Esophagus squamous epithelium (tissue), 5 donors: ENCODE data around the gene ELMO2. TPM values are rescaled to one million over a fixed set of nuclear protein-coding genes. Genes with fewer than 3 reads are reported as not detected.

ENCODE experiments used
- DNase-seq: peaks from one replicate; lab custom pipeline; 2025; lab: John Stamatoyannopoulos, UW
- H3K27ac ChIP-seq, 4 donors: fragments of 200-600 bp; sonication (generic); one replicate each; pipeline ENCODE4 v1.5.1; 2016 to 2019; ENCODE audit warnings: mild to moderate bottlenecking in 1 of 4
- H3K27me3 ChIP-seq, 4 donors: fragments of 200-600 bp; sonication (generic); 1 replicate in 3 of 4; 2 replicates in 1 of 4; pipeline versions ENCODE4 v1.5.1 to v1.6.0; 2017 to 2021; ENCODE audit warnings: antibody characterized with exemption in 1 of 4
- H3K36me3 ChIP-seq, 3 donors: fragments of 200-600 bp; sonication (generic); one replicate each; pipeline ENCODE4 v1.5.1; 2016 to 2019
- H3K4me1 ChIP-seq, 3 donors: fragments of 200-600 bp; sonication (generic); one replicate each; pipeline ENCODE4 v1.5.1; 2017 to 2019
- H3K4me3 ChIP-seq, 4 donors: fragments of 200-600 bp; sonication (generic); 1 replicate in 3 of 4; 2 replicates in 1 of 4; pipeline ENCODE4 v1.5.1; 2016 to 2019; ENCODE audit warnings: mild to moderate bottlenecking in 2 of 4, moderate library complexity in 1 of 4
- H3K9me3 ChIP-seq, 3 donors: fragments of 200-600 bp; sonication (generic); one replicate each; pipeline ENCODE4 v1.5.1; 2016 to 2019
- POLR2A ChIP-seq, 4 donors: fragments of 450-650 bp; IDR thresholded peaks; one replicate each; pipeline ENCODE4 v1.6.1; 2017; ENCODE audit warnings: antibody characterized with exemption in 4 of 4, mild to moderate bottlenecking in 4 of 4, moderate library complexity in 3 of 4
- WGBS, 2 donors: methylation state at CpG; one replicate each; pipeline ENCODE4 v1.1.5; 2018; 5-methylcytosine and 5-hydroxymethylcytosine counted together
- intact Hi-C: fragments of 100-400 bp; cut with DNase I; formaldehyde crosslinking; loops from one replicate; pipeline ENCODE4 v1.15.0; 2022
- total RNA-seq, 4 donors: library from RNA; depleted of rRNA; stranded (reverse); fragments of >200 nt; gene quantifications; one replicate each; pipeline ENCODE4 v1.1.0, GENCODE V29; 2016
- TF ChIP-seq, protein P1 (sequence below), 6 experiments: fragments of 450-650 bp in 4 of 6; fragments of 200-600 bp in 2 of 6; sonication (generic) in 2 of 6; IDR thresholded peaks; one replicate each; pipeline ENCODE4 v1.5.1; 2016 to 2019; ENCODE audit warnings: antibody characterized with exemption in 6 of 6, mild to moderate bottlenecking in 4 of 6, moderate library complexity in 4 of 6
- donor health status: DM: yes; HTN: yes; CAD: no.

ELMO2 gene
- total RNA-seq, 4 donors from 2014 or later: 27.5 to 38.0 (median 37.0) TPM

DNA sequence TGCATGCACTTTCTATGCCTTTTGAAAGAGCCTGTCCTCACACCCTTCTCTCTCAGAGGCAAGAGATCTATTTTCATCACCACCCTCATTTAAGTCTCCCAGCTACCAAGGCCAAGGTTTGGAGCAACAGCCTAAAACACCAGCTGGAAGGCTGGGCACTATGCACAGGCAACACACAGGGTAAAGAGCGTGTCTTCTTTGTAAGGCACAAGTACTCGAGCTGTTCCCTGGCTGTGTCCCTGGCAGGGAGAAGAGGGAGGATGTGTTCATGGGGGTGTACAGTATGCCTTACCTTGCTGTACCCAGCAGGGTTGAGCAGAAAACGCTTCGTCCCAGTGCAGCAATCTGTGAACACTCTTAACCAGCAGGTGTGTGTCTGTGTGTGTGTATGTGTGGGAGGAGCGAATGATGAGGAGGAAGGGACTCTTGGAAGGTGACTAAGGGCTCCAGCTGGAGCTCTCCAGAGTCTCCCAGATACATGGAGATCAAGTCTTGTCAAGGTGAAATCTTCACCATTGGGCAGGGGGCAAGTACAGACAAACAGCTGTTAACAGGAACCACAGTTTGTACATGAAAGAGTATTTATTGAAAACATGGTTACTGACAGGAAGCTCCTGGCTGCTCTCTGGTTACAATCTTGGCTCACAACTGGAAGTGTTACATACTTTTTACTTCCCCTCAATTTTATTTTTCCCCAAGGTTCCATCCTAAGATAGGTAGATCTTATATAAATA lies 40.8 kb downstream of the ELMO2 start:
- no peak for TF ChIP-seq POLR2A (IDR thresholded peaks at IDR 0.05)
- TF ChIP-seq, protein P1, sequence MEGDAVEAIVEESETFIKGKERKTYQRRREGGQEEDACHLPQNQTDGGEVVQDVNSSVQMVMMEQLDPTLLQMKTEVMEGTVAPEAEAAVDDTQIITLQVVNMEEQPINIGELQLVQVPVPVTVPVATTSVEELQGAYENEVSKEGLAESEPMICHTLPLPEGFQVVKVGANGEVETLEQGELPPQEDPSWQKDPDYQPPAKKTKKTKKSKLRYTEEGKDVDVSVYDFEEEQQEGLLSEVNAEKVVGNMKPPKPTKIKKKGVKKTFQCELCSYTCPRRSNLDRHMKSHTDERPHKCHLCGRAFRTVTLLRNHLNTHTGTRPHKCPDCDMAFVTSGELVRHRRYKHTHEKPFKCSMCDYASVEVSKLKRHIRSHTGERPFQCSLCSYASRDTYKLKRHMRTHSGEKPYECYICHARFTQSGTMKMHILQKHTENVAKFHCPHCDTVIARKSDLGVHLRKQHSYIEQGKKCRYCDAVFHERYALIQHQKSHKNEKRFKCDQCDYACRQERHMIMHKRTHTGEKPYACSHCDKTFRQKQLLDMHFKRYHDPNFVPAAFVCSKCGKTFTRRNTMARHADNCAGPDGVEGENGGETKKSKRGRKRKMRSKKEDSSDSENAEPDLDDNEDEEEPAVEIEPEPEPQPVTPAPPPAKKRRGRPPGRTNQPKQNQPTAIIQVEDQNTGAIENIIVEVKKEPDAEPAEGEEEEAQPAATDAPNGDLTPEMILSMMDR (IDR thresholded peaks at IDR 0.05): no peak
- peaks cover 15 to 60% (median 46%) of the 10 kb centered on the region in 3 donors for H3K36me3 ChIP-seq
- intact Hi-C loops: no loop called here
- DNase-seq: no peak
- no peaks in the 10 kb centered on the region for H3K27me3 ChIP-seq
- no peak overlapping the region for H3K4me3 ChIP-seq
- 85 to 89% methylated on average over 5 of the region's 5 CpGs for WGBS, 2 donors
- H3K9me3 ChIP-seq: no peaks in the 10 kb centered on the region
- H3K27ac ChIP-seq: peak overlapping the region in 2 of 4 donors; percentile 98 to 99
- peaks cover 8 to 45% (median 29%) of the 10 kb centered on the region in 3 donors for H3K4me1 ChIP-seq

DNA sequence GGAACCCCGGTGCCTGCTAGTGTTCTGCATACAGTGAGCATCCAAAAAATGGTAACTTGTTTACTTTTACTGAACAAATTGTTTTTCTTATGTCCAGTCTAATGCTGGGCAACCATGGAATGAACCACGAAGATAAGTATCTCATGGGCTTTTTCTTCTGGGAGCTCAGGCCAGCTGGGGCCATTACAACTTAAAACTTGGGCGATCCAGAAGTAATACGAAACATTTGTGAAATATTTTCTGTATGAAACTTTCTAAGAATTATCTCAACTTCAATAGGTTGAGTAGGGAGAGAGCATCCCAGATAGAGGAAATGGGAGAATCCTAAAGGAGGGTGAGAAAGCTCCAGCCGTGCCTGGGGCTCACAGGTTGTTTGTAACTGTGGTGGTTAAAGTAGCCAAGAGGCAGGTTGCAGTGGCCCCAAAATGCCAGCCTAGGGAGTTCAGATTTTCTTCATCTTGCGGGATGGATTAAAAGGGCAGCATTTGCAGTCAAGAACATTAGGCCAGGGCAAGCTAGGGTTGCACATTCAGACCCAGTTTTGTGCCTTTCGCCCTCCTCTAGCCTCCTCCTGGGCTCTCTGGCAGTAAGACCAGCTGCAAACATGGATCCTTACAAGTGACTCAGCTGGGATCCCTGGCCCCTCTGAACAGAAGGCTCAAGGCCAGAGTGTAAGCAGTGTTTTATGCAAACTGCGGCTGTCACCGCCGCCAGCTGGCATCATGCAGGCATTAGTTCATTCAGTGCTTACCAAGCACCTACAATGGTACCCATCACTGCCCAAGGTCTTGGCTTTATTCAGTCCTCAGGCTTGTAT lies 41.5 kb downstream of the ELMO2 start:
- Histone ChIP-seq H3K4me3 (peak overlapping the region; percentile 91 to 100 (median 92)), H3K36me3 (peaks cover 8 to 52% (median 39%) of the 10 kb centered on the region in 3 donors), H3K9me3 (no peaks in the 10 kb centered on the region), H3K4me1 (peaks cover 8 to 52% (median 31%) of the 10 kb centered on the region in 3 donors), H3K27me3 (no peaks in the 10 kb centered on the region), H3K27ac (peak overlapping the region; percentile 96 to 100 (median 98))
- no peak for TF ChIP-seq POLR2A (IDR thresholded peaks at IDR 0.05)
- TF ChIP-seq, protein P1 (IDR thresholded peaks at IDR 0.05): no peak
- DNase-seq: no peak
- intact Hi-C loops: no loop called here
- 67 to 74% methylated on average over 9 to 10 of the region's 10 CpGs for WGBS, 2 donors

GRCh38 chr20:46363874-46364669 lies 42.3 kb downstream of the ELMO2 start:
- Histone ChIP-seq H3K36me3 (peaks cover 8 to 46% (median 34%) of the 10 kb centered on the region in 3 donors), H3K4me3 (peak overlapping the region; percentile 91 to 100 (median 92)), H3K27ac (peak overlapping the region; percentile 96 to 100 (median 98)), H3K27me3 (no peaks in the 10 kb centered on the region), H3K4me1 (peaks cover 8 to 60% (median 37%) of the 10 kb centered on the region in 3 donors), H3K9me3 (no peaks in the 10 kb centered on the region)
- TF ChIP-seq, protein P1 (IDR thresholded peaks at IDR 0.05): peak in 1 of 6 experiments; percentile 30
- TF ChIP-seq POLR2A (IDR thresholded peaks at IDR 0.05): peak in 3 of 4 donors; percentile 28 to 89 (median 80)
- WGBS, 2 donors: 0 to 2% methylated on average over 11 to 28 of the region's 64 CpGs
- peak; percentile 18 for DNase-seq
- intact Hi-C loops: no loop called here

DNA sequence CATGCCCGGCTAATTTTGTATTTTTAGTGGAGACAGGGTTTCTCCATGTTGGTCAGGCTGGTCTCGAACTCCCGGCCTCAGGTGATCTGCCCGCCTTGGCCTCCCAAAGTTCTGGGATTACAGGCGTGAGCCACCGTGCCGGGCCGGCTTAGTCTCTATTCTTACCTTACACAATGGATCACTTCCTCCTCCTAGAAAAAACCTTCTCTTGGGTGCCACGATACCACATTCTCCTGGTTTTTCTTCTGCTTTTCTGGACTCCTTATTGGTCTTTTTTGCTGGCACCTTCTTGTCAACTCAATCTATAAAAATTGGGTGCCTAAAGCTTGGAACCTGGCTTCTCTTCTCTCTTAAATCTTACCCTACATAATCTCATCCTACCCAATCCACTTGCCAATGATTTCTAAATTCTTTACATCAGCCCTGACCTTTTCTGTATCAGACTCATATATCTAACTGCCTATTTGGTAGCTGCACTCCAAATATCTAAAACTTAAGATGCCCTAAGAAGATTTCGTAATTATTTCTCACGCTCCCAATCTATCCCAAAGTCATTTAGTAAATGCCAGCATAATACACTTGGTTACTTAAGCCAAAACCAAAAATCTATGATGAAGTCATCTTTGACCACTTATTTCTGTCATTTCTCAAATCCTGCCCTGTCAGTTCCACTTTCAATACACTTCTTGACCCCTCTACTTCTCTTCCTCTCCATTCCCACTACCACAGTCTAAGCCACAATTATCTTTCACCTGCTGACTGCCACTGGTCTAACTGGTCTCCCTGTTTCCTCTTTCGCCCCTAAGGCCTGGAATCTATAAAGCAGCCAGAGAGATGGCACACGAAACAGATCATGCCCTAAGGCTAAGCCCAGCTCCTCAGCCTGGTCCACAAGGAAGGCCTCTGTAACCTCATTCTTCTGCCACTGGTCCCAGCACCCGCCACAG lies 43.2 kb downstream of the ELMO2 start:
- H3K27ac ChIP-seq: peak overlapping the region; percentile 96 to 100 (median 98)
- peaks cover 8 to 68% (median 37%) of the 10 kb centered on the region in 3 donors for H3K4me1 ChIP-seq
- no peaks in the 10 kb centered on the region for H3K9me3 ChIP-seq
- peak overlapping the region; percentile 91 to 100 (median 92) for H3K4me3 ChIP-seq
- H3K27me3 ChIP-seq: no peaks in the 10 kb centered on the region
- peaks cover 8 to 46% (median 27%) of the 10 kb centered on the region in 3 donors for H3K36me3 ChIP-seq
- TF ChIP-seq, protein P1 (IDR thresholded peaks at IDR 0.05): no peak
- TF ChIP-seq POLR2A (IDR thresholded peaks at IDR 0.05): no peak
- intact Hi-C loops: no loop called here
- DNase-seq: no peak
- WGBS, 2 donors: 47 to 57% methylated on average over 13 to 14 of the region's 14 CpGs
